ENCODE results near the gene GADD45G.
A peak's percentile ranks its signal among the peaks of the same experiment; 100 is the strongest.

GADD45G gene

DNA sequence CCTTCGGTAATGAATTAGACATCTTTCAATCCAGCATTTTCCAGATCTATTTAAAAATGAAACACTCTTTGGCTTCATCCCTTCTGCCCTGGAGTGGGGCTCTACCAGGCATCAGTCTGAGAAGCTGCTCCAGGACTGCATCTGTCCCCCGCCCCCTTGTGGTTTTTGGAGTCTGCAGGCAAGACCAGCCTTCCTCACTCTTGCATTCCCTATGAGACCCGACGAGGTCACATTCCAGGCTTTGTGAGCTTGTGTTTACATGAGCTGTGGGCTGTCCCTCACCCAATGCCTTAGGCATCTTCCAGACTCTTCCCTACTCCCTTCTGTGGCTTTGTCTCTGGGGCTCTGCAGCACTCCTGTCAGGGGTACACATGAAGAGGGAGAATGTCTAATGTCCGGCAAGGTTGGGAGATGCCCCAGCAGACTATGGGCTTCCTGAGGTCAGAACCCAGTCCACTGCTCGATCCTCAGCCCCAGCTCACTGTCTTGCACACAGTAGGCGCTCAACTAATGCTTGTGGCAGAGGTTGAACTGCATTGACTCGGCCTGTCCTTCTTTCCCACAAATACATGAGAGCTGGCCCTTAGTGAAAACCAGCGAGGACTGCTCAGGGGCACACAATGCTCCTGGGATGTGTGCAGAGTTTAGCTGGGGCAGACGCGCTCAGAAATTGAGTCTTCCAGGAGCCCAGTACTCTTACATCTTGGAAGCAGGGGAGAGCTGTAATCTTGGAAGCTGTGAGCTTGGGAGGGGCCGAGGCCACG is 11.7 kb upstream of the GADD45G start:
- DNase-seq = no peak

DNA sequence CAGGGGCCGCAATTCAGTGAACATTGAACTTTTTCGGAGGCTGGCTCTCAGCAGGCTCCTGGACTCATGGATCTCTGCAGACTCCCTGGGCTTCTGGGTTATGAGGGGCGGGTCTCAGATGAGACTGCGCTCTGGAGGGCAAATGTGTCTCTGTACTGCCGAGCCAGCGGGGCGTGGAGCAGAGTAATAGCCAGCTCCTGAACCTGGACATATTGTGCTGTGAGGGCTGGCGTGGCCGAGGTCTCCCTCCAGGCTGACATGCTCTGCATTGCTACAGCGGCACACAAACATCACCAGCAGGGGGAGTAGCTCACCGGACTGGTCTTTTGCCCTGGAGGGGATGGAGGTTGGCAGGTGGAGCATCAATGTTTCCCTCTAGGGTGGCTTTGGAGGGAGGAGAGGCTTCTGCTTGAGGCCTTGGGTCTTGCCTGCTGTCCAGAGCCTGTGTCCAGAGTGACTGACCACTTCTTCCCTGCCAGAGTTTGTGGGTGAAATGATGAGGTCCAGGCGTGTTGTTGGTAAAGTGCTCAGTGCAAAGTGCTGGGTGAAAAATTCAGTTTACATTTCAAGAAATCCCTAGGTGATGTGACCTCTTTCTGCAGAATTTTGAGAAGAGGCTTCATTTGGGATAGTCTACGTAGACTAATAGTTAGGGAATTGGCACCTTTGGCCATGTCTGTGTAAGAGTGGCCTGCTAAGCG is 10.9 kb upstream of the GADD45G start:
- DNase-seq = peak; percentile 21

DNA sequence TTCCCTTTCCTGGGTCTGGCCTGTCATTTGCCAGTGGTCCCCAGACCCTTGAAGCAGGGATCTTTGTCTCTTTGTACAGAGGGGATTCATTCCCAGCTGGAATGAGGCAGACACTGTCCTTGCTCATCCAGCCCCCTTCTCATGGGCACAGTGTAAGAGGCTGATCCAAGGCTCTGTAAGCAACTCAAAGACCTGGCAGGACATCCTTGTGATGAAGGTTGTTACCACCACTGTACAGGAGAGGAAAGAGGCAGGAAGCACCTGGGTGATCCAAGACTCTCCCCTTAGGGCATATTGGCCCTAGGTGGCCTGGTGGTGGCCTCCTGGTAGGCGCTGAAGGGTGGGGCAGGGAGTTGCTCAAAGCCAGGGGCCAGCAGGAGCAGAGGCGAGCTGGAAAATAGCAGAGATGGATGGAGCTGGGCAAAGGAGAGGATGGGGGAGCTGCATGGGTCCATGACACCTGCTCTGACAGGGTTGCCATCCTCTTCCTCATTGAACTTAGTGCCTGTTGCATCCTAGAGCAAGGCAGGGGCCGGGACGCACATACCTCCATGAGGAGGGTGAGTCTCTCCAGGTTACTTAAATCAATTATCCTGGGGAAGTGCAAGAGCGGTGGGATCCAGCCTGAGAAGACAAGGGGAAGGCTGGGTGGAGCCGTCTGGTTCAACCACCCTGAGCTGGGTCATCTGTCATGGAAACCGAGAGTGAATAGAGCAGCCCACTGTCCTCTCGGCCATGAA is 9.8 kb upstream of the GADD45G start:
- DNase-seq = no peak

DNA sequence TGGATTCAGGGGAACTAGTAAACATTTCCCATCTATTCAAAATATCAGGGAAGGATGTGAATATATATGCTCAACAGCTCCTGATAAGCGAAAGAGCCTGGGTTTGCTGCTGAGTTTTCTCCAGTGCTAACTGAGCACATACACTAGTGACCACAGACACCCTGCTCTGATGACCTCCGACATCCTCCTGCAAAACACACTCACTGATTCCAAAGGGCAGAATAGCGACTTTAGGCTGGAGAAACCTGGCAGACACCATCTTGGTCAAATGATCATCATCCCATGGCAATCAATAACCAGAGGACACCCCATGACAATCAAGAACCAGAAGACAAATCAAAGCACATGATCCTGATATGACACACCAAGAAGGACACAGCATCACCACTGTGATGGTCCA is 9.2 kb upstream of the GADD45G start:
- no peak for DNase-seq

DNA sequence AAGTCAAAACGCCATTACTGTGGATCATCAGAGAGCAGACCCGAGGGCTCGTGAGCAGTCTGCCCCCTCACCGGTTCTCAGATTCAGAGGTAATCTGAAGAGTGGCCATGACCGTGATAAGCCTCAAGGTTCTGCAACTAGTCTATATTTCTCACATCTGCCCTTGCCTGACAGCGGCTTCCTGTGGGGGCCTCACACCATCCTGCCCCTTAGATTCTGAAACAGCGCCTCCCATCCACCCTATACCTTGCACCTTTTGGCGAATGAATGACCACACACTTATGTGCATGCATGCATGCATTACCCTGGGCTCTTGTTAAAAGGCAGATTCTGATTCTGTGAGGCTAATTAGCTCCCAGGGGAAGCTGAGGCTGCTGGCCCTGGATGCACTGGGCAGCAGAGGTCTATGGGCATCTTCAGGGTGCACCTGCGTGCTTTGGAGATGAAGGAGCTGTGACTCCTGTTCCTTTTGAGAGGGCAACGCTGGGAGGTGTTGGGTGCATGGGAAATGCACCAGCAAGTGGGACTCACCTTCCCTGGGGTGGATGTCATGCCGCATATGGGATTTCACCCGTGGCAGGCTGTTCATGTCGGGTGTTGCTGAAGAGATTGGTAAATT is 7.8 kb upstream of the GADD45G start:
- no peak for DNase-seq

DNA sequence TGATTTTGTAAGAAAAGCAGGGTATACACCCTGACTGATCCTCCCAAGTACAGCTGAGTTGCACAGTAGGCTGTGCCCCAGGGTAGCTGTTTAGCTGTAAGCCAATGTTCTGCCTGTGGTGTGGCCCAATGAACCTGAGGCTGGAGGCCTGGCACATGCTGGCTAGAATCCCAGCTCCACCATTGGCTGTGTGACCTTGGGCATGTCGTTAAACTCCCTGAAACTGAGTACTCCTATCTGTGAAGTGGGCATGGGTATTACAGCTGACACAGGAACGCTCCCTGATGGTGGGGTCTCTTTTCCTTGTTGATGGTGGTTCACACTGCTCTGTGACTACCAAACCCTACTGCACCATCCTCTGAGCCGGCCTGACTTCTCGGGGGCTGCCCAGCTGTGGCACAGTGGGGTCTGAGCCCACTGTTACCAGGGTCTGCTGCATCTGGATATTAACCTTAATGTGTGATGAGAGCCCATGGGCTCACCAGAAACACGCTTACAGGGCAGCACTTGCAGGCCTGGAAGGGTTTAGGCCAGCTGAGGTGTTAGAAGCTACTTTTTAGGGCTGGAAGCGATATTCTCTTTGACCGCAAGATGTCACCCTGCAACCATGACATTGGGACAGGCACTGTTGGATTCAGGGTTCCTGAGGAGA is 7.0 kb upstream of the GADD45G start:
- peak; percentile 49 for DNase-seq

DNA sequence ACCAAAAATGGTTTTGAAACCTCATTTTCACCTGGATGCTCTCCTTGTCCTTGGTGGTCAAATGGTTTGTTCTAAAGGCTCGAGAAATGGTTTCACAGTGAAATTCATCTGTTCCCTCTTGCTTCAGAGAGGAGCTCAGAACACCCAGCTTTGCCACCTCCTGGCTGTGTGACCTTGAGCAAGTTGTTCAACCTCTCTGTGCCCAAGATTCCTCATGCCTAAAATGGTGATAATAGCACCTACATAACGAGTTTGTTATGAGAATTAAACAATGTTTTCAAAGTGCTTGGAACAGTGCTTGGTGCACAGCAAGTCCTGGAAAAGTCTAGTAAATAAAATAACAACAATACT is 6.5 kb upstream of the GADD45G start:
- no peak for DNase-seq

DNA sequence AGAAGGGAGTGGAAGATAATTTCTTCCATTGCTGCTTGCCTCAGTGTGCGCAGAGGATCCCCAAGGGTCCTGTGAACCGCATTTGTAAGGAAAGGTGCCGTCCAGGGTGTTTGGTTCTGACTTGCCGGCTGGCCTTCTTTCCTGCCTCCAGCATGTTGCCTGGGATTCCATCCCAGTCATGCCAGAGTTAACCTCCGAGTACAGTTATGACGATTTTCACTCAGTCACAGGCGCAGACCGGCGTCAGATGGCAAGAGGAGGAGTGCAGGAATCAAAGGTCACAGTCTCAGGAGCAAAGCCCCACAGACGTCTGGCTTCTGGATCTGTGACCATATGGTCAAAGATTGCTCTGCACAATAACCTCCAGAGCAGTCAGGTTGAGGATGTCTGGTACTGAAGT is 5.9 kb upstream of the GADD45G start:
- no peak for DNase-seq

DNA sequence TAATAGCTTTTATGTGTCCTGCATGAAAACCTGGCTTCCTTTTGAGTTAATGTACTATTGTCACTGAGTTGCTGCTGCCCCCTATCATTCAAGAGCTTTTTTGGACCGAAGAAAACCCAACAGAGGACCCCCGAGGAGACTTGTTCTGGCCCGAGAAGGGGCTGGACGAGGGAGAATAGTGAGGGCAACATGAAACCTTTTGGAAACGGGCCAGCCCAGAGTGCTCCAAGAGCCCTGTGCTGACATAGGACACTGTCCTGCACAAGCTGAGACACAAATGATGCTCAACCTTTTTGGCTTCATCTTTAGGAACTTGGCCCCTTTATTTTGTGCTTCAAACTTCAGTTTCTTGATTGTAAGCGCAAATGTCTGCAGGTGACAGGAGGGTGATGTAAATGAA is 4.0 kb upstream of the GADD45G start:
- DNase-seq = no peak

DNA sequence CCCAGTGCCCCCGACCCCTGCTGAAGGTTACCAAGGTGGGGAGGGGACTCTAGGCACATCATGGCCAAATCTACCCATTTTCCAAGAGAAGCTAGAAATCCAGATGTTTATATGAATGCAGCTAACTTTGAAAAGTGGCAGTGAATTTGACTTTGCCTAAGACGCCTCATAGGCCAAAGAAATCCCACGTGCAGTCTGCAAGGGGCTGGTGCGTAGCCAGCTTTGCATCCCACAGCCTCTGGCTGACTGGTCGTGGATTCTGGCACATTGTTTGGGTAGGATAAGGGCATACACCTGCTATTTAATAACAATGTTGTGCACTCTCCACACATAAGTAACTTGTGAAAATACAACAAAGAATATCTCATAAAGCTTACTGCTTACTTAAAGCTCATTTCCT is 3.5 kb upstream of the GADD45G start:
- no peak for DNase-seq

DNA sequence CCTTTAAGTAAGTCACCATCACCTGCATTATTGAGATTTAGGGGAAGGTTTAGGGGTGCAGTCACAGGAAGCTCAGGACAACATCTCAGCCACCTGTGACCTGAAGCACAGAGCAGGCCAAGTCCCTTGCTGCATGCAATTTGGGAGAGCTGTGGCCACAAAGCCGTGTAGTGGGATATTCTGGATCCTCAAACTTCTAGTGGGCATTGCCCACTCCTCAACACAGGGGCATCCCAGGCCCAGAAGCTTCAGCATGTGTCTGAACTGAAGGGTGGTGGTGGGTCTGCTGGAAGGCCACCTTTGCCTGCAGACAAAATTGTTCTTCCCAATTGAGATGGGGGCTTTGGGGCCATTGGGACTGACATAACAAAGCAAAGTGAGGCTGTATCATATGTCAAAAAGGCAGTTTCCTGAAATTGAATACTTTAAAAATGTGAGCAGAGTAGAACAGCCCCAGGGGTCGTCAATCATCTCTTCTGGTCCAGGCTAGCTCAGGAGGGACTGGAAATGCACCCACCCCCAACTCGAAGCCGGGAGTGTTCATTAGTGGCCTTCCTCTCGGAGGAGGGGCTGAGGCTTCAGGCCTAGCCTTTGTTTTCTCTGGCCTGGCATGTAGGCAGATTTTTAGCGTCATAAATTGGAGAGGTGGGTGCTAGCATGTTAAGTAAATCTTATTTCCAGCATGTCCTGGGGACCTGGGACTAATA is 2.8 kb upstream of the GADD45G start:
- DNase-seq = no peak

DNA sequence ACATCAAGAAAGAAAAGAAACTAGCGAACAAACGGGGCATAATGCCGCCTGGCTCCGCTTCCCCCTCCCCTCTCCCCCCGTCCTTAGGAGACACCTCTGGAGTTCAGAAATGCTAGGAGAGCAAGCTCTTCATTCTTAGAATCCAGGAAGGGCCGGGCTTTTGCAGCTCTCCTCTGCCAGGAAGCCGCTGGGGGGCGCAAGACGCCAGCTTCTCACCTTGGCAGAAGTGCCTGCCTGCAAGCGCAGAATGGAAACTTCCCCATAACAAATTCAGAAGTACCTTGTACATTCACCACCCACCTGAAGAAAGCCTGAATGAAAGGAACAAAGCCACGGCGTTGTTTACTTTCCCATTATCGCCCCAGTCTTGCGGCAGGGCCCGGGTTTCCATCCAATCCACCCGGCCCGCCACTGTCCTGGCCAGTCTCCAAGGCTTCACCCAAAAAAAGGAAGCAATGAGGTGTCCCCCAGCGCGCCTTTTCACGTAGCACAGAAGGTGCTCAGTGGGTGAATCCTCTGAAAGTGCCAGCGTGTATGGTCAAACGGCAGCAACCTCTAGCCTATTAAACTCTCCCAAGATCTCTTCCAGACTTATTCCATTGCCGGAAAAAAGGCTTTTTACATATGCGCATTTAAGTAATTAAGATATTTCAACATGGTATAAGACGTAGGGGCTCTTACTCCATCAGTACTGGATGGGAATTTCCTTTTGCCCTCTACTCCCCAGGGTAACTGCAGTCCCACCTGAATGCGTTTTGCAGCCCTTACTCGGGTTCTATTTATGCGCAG is 1.6 kb upstream of the GADD45G start:
- peak; percentile 96 for DNase-seq

DNA sequence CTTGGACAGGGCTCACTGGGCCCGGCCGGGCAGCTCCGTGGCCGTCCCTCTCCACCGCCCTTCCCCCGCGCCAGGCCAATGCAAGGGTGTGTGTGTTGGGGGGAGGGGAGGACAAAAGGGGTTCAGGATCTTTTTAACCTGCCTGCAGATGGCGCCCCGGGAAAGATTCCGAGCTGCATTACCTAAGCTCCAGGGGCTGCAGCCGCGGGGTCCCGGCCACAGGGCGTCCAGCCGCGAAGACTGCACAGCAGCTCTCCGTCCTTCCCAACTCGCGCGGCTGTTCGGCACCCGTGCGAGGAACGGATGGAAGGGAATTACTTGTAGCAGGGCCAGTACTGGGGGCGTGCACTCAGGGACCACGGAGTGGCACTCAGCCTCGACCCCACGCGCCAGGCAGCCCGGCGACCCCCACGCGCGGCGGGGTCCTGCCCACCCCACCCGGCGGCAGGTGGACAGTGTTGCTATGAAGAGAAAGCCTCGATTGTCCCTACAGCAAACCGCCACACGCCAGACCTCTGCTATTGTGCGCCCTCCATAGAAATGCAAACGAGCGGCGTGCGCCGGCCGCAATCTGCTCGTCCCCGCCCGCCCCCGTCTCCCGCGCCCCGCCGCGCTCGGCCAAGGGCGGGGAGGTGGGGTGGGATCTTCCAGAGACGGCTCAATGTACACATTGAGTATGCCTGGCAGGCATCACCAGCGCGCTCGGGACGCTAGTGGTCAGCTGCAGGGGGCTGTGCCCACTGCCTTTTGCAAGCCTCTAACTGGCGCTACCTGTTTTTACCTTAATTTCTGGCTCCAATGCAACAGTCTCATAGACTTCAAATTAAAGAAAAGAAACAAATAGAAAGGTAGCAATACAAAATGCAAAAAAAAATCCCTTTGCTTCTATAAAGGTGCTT is 796 bp upstream of the GADD45G start:
- peak; percentile 87 for DNase-seq

DNA sequence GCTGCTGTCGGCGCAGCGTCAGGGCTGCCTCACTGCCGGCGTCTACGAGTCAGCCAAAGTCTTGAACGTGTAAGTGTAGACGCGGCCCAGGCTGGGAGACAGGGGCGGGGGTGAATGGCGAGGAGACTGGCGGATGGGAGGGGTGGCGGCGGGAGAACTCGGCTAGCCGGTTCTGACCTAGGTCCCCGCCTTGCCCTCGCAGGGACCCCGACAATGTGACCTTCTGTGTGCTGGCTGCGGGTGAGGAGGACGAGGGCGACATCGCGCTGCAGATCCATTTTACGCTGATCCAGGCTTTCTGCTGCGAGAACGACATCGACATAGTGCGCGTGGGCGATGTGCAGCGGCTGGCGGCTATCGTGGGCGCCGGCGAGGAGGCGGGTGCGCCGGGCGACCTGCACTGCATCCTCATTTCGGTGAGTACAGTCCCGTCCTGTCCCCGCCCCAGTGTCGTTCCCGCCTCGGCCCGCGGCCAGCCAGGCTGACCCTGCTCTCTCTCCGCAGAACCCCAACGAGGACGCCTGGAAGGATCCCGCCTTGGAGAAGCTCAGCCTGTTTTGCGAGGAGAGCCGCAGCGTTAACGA is 745 bp downstream of the GADD45G start:
- no peak for DNase-seq

DNA sequence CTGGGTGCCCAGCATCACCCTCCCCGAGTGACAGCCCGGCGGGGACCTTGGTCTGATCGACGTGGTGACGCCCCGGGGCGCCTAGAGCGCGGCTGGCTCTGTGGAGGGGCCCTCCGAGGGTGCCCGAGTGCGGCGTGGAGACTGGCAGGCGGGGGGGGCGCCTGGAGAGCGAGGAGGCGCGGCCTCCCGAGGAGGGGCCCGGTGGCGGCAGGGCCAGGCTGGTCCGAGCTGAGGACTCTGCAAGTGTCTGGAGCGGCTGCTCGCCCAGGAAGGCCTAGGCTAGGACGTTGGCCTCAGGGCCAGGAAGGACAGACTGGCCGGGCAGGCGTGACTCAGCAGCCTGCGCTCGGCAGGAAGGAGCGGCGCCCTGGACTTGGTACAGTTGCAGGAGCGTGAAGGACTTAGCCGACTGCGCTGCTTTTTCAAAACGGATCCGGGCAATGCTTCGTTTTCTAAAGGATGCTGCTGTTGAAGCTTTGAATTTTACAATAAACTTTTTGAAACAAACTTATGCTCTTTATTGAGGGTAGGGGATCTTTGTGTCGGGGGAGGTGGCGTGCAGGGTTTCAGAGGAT is 1.3 kb downstream of the GADD45G start:
- DNase-seq = peak; percentile 66

DNA sequence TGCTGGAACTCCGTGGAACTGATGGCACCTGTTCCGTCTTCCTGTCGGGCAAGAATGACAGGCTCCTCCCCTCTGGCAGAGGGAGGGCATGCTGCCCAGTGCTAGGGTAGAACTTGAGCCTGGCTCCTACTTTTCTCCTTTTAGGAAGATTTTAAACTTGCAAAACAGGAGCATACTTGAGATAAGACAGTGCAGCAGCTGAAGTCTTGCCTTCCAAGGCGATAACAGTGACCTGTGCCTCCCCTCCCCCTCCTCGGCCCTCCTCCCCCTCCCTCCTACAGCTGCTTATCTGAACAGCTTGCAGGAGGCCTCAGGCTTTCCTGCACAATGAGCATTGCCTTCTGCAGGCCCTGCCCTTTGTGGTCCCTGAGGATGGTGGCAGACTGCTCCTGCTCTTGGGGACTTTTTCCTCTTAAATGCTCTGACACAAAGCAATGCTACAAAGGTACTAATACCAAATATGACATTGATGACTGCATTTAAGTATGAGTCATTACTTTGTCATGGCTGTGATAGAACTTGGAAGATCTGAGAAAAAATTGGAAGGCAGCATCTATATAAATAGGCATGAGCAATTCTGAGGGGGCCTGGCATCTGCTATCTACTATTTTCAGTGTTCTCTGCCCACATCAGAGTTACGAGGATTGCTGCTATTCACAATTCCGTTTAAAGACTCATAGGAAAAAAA is 2.0 kb downstream of the GADD45G start:
- DNase-seq = peak; percentile 66

DNA sequence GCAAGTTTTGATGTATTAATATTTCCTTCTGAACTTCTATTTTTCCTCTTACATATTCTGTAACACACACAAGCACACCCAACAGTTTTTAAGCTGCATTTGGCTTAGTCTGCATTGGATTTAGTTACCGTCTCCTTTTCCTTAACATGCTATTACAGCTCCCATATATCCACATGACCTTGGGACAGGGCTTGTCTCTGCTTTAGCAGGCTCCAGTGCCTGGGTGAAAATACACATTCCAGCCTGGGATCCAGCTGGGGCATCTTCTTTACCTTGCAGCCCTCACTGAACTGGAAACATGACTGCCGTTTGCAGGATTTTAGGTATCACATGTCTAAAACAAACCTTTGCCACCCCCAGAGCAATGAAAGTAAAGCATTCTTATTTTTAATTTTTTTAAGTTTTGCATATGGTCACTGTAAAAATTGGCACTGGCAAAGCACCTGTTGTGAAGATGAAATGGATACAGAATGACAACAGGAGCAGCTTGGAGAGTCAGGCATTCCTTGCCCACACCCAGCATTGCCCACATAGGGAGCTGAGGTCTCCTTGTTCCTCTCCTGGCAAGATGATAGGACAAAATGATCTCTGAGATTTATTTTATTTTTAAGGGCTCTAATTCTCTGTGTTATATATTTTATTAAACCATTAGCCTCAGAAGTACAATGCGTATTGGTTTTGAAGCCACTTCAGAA is 4.0 kb downstream of the GADD45G start:
- peak; percentile 34 for DNase-seq

DNA sequence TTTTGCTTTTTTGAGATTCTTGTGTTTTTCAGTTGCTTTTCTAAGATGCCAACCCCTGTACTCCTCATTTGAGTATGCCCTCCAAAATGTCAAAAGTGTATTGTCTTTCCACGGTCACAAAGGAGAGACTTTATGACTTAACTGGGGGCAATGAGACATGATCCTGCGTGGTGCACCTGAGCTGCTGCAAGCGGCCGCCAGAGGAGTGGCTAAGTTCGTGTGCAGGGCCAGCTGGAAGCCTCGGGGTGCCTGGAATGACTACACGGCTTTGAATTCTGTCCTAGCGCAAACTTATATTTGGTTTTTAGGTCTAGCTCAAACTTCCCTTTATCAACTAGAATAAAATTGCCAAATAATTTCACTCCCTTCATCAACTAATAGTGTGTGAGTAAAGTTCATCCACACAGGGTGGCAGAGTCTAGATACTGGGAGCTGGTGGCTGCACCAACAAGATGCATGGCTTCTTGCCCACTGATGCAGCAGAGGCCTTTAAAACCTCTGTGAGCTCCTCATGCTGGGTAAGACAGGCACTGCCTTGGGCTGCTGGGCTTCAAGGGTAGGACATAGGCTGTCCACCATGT is 4.7 kb downstream of the GADD45G start:
- DNase-seq = no peak

Data from NCI-H510A treated with DMSO at 0.1 percent for 48 hours (cell line).